ENCODE measurements around the gene TRIP10. TPM values are rescaled to one million over a fixed set of nuclear protein-coding genes. Genes with fewer than 3 reads are reported as not detected.

Gene TRIP10
- total and polyA plus RNA-seq, 2 of the 13 experiments (the other 11 are each of a cell fraction or from before 2014, with no cell fraction given): 32.5 to 33.2 TPM

DNA sequence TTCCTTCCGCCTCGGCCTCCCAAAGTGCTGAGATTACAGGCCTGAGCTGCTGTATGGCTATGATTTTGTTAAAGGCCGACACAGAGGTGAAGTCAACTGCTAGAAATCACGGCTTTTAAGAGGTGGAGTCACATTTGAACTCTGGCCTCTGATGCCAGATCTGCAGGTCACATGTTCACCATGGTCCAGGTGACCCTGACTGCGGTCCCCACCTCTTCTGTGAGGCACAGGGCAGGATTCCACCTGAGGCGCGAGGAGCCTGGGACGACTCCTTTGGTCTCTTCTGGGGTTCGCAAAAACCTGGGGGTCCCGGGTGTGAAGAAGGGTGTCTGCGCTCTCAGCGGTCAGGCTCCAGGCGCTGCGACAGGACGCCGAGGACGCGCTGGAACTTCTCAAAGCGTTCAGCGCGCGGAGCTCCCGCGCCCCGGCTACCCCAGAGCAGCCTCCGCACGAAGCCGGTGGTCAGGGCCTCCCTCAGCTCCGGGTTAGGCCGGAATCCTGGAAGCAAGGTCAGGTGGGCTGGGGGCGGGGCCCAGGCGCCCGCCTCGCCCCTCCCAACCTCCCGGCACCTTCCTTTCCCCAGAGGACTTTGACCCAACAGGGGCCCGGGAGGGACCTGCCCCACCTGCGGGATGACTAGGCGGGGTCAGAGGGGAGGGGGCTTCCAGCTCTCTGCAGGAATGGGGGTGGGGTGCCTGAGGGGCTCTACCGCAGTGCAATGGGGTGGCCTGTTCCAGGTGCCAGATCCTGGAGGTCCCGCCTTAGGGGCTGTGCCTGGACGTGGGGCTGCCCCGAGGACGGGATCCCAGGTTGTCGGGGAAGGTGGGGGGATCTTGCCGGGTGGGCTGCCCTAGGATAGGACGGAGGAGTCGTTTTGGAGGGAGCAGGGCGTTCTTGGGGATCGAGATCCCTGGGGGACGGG is 13.0 kb downstream of the TRIP10 start (continued):
- TF ChIP-seq, protein P1, sequence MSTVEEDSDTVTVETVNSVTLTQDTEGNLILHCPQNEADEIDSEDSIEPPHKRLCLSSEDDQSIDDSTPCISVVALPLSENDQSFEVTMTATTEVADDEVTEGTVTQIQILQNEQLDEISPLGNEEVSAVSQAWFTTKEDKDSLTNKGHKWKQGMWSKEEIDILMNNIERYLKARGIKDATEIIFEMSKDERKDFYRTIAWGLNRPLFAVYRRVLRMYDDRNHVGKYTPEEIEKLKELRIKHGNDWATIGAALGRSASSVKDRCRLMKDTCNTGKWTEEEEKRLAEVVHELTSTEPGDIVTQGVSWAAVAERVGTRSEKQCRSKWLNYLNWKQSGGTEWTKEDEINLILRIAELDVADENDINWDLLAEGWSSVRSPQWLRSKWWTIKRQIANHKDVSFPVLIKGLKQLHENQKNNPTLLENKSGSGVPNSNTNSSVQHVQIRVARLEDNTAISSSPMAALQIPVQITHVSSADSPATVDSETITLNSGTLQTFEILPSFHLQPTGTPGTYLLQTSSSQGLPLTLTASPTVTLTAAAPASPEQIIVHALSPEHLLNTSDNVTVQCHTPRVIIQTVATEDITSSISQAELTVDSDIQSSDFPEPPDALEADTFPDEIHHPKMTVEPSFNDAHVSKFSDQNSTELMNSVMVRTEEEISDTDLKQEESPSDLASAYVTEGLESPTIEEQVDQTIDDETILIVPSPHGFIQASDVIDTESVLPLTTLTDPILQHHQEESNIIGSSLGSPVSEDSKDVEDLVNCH (CRISPR knock-in tag; IDR thresholded peaks at IDR 0.05): no peak
- TF ChIP-seq ZNF746 (CRISPR knock-in tag; IDR thresholded peaks at IDR 0.05) (no peak; the same call in 1 of the 2 replicates), HOMEZ (CRISPR knock-in tag; IDR thresholded peaks at IDR 0.05; ENCODE audit: low read depth) (no peak), ZFAT (CRISPR knock-in tag; conservative IDR thresholded peaks at IDR 0.05) (no peak), ZNF331 (CRISPR knock-in tag; IDR thresholded peaks at IDR 0.05) (no peak; the same call in 1 of the 2 replicates), ZNF124 (CRISPR knock-in tag; IDR thresholded peaks at IDR 0.05) (no peak), SNRNP70 (IDR thresholded peaks at IDR 0.05; ENCODE audit: low read depth, low read length) (no peak), ZNF383 (CRISPR knock-in tag; IDR thresholded peaks at IDR 0.05; ENCODE audit: borderline replicate concordance) (no peak), NRL (CRISPR knock-in tag; IDR thresholded peaks at IDR 0.05; ENCODE audit: borderline replicate concordance) (no peak), EEA1 (CRISPR knock-in tag; IDR thresholded peaks at IDR 0.05; ENCODE audit: borderline replicate concordance) (peak; percentile 36; the same call in 1 of the 2 replicates), ZBTB49 (CRISPR knock-in tag; IDR thresholded peaks at IDR 0.05; ENCODE audit: borderline replicate concordance) (no peak), NFYB (CRISPR knock-in tag; IDR thresholded peaks at IDR 0.05) (no peak), PHF5A (CRISPR knock-in tag; IDR thresholded peaks at IDR 0.05; ENCODE audit: low read depth, unreplicated experiment) (no peak)
- TF ChIP-seq, protein P2, sequence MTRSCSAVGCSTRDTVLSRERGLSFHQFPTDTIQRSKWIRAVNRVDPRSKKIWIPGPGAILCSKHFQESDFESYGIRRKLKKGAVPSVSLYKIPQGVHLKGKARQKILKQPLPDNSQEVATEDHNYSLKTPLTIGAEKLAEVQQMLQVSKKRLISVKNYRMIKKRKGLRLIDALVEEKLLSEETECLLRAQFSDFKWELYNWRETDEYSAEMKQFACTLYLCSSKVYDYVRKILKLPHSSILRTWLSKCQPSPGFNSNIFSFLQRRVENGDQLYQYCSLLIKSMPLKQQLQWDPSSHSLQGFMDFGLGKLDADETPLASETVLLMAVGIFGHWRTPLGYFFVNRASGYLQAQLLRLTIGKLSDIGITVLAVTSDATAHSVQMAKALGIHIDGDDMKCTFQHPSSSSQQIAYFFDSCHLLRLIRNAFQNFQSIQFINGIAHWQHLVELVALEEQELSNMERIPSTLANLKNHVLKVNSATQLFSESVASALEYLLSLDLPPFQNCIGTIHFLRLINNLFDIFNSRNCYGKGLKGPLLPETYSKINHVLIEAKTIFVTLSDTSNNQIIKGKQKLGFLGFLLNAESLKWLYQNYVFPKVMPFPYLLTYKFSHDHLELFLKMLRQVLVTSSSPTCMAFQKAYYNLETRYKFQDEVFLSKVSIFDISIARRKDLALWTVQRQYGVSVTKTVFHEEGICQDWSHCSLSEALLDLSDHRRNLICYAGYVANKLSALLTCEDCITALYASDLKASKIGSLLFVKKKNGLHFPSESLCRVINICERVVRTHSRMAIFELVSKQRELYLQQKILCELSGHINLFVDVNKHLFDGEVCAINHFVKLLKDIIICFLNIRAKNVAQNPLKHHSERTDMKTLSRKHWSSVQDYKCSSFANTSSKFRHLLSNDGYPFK (CRISPR knock-in tag; IDR thresholded peaks at IDR 0.05; ENCODE audit: borderline replicate concordance): 0 out of 2 replicates have a peak, but pooled peaks have one; percentile 42

Data from HepG2 (cell line).